HepG2 (cell line): Measurements from ENCODE around the gene GSTM1. TPM values are rescaled to one million over a fixed set of nuclear protein-coding genes. Genes with fewer than 3 reads are reported as not detected.

ENCODE experiments used
- ARNTL ChIP-seq: sonication (generic); formaldehyde crosslinking; IDR thresholded peaks from 2 replicates; pipeline ENCODE4 v1.4.0; 2020; ENCODE audit warnings: mild to moderate bottlenecking, missing genetic modification reagents
- CAMTA2 ChIP-seq: sonication (generic); formaldehyde crosslinking; IDR thresholded peaks from 2 replicates; pipeline ENCODE4 v1.4.0; 2020; ENCODE audit warnings: mild to moderate bottlenecking, missing genetic modification reagents, borderline replicate concordance
- CBFB ChIP-seq: sonication (generic); formaldehyde crosslinking; IDR thresholded peaks from 2 replicates; pipeline ENCODE4 v1.4.0; 2020; ENCODE audit warnings: missing genetic modification reagents
- ELF3 ChIP-seq: IDR thresholded peaks from 2 replicates; pipeline ENCODE4 v1.6.1; 2016; ENCODE audit warnings: missing genetic modification reagents, missing compliant biosample characterization
- HDAC2 ChIP-seq: sonication (generic); formaldehyde crosslinking; IDR thresholded peaks from 2 replicates; pipeline ENCODE4 v1.4.0; 2020; ENCODE audit warnings: missing genetic modification reagents
- JUND ChIP-seq: sonication (generic); formaldehyde crosslinking; IDR thresholded peaks from 2 replicates; pipeline ENCODE4 v1.8.0; 2022; ENCODE audit warnings: mild to moderate bottlenecking, missing genetic modification reagents
- MED8 ChIP-seq: sonication (generic); formaldehyde crosslinking; IDR thresholded peaks from 2 replicates; pipeline ENCODE4 v1.8.1; 2023; ENCODE audit warnings: mild to moderate bottlenecking, missing genetic modification reagents; ENCODE audit not compliant: insufficient replicate concordance
- NRL ChIP-seq: sonication (generic); formaldehyde crosslinking; IDR thresholded peaks from 2 replicates; pipeline ENCODE4 v1.5.0; 2020; ENCODE audit warnings: missing genetic modification reagents, mild to moderate bottlenecking, moderate library complexity, borderline replicate concordance
- PAF1 ChIP-seq: IDR thresholded peaks from 2 replicates; pipeline ENCODE4 v1.6.1; 2016; ENCODE audit warnings: missing genetic modification reagents, missing compliant biosample characterization
- PHB2 ChIP-seq: fragments of 450-650 bp; IDR thresholded peaks from 2 replicates; pipeline ENCODE4 v1.6.1; 2018; ENCODE audit not compliant: partially characterized antibody
- SMC3 ChIP-seq: IDR thresholded peaks from 2 replicates; pipeline ENCODE4 v1.6.1; 2011; ENCODE audit warnings: low read length, improper control_type of control experiment
- TAF15 ChIP-seq: fragments of 200-400 bp; formaldehyde crosslinking; IDR thresholded peaks from one replicate; pipeline ENCODE4 v1.6.1; 2018; ENCODE audit warnings: mild to moderate bottlenecking, low read depth, low read length; ENCODE audit not compliant: poor library complexity, severe bottlenecking
- ZBTB44 ChIP-seq: sonication (generic); formaldehyde crosslinking; IDR thresholded peaks from 2 replicates; pipeline ENCODE4 v1.4.0; 2020; ENCODE audit warnings: missing genetic modification reagents
- ZMAT3 ChIP-seq: sonication (generic); formaldehyde crosslinking; conservative IDR thresholded peaks from 2 replicates; pipeline ENCODE4 v1.7.0; 2021; ENCODE audit warnings: missing genetic modification reagents
- ZMYM2 ChIP-seq: sonication (generic); formaldehyde crosslinking; IDR thresholded peaks from 2 replicates; pipeline ENCODE4 v1.8.0; 2022; ENCODE audit warnings: mild to moderate bottlenecking, missing genetic modification reagents
- ZNF136 ChIP-seq: sonication (generic); formaldehyde crosslinking; IDR thresholded peaks from 2 replicates; pipeline ENCODE4 v1.8.1; 2022; ENCODE audit warnings: low read depth, mild to moderate bottlenecking, moderate library complexity, missing genetic modification reagents
- ZNF160 ChIP-seq: sonication (generic); formaldehyde crosslinking; IDR thresholded peaks from 2 replicates; pipeline ENCODE4 v1.8.0; 2022; ENCODE audit warnings: mild to moderate bottlenecking, inconsistent platforms, missing genetic modification reagents
- ZNF20 ChIP-seq: sonication (generic); formaldehyde crosslinking; IDR thresholded peaks from 2 replicates; pipeline ENCODE4 v1.4.0; 2020; ENCODE audit warnings: mild to moderate bottlenecking, moderate library complexity, missing genetic modification reagents
- ZNF367 ChIP-seq: sonication (generic); formaldehyde crosslinking; IDR thresholded peaks from 2 replicates; pipeline ENCODE4 v1.4.0; 2020; ENCODE audit warnings: missing genetic modification reagents, borderline replicate concordance
- ZNF792 ChIP-seq: IDR thresholded peaks from 2 replicates; pipeline ENCODE4 v1.6.1; 2016
- ZNF839 ChIP-seq: sonication (generic); formaldehyde crosslinking; IDR thresholded peaks from 2 replicates; pipeline ENCODE4 v1.4.0; 2020; ENCODE audit warnings: missing genetic modification reagents, mild to moderate bottlenecking, borderline replicate concordance
- ZZZ3 ChIP-seq: sonication (generic); formaldehyde crosslinking; IDR thresholded peaks from 2 replicates; pipeline ENCODE4 v1.4.0; 2020; ENCODE audit warnings: missing genetic modification reagents, mild to moderate bottlenecking, borderline replicate concordance
- polyA plus RNA-seq, 8 experiments: library from polyadenylated mRNA; depleted of rRNA in 3 of 8; stranded (reverse) in 7 of 8; unstranded in 1 of 8; fragments of >200 nt; fragmentation: Illumina TruSeq in 4 of 8; extraction: Trizol in 4 of 8; gene quantifications; 2 replicates each; pipeline versions ENCODE4 v1.2.1 to v1.2.3, GENCODE V29; 2011 to 2016; ENCODE audit warnings: low read depth in 4 of 8, missing spikeins in 1 of 8, mixed read lengths in 1 of 8; ENCODE audit not compliant: insufficient read depth in 1 of 8
- total RNA-seq, 5 experiments: library from RNA; depleted of rRNA; stranded (reverse); fragments of >200 nt; fragmentation: Illumina TruSeq; extraction: Trizol; gene quantifications; 2 replicates each; pipeline ENCODE4 v1.2.3, GENCODE V29; 2016; ENCODE audit warnings: low read depth in 1 of 5
- TF ChIP-seq, protein P1 (sequence below): sonication (generic); formaldehyde crosslinking; IDR thresholded peaks from 2 replicates; pipeline ENCODE4 v1.4.0; 2020; ENCODE audit warnings: missing genetic modification reagents, mild to moderate bottlenecking, borderline replicate concordance
- TF ChIP-seq, protein P2 (sequence below): sonication (generic); formaldehyde crosslinking; IDR thresholded peaks from 2 replicates; pipeline ENCODE4 v1.5.0; 2020; ENCODE audit warnings: mild to moderate bottlenecking, missing genetic modification reagents

Gene GSTM1
- total and polyA plus RNA-seq, 2 of the 13 experiments (the other 11 are each of a cell fraction or from before 2014, with no cell fraction given), result 0.42 TPM; not detected in 1

DNA sequence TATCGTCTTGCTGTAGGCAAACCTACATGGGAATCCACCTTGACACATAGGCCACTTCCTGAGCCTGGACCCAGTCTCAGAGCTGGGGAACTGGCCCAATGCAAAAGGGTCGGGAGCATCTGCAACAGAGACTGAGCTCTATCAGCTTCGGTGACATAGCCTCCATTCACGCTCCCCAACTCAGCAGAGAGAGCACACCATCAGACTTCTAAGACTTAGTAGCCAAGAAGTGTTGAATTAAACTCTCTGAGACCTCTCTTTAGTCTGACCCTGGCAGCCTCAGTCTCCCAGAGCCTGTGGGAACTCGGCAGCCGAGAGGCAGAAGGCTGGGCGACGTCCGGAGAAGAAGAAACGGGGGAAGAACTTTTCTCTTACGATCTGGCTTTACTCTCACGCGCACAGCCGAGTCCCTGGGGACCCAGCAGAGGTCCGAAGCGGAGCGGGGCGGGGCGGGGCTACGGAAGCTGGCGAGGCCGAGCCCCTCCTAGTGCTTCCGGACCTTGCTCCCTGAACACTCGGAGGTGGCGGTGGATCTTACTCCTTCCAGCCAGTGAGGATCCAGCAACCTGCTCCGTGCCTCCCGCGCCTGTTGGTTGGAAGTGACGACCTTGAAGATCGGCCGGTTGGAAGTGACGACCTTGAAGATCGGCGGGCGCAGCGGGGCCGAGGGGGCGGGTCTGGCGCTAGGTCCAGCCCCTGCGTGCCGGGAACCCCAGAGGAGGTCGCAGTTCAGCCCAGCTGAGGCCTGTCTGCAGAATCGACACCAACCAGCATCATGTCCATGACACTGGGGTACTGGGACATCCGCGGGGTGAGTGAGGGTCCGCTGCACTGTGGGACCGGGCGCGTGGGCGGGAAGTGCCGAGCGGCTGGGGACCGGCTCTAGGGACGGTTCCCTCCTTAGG is 31.8 kb upstream of the GSTM1 start, which contains the start of gene GSTM4 (continued):
- TF ChIP-seq ZMYM2 (no peak), ARNTL (CRISPR knock-in tag) (peak; percentile 85; the same call in 1 of the 2 replicates), JUND (CRISPR knock-in tag) (no peak), TAF15 (no peak), NRL (CRISPR knock-in tag) (0 out of 2 replicates have a peak, but pooled peaks have one; percentile 53), ZBTB44 (no peak), ZMAT3 (0 out of 2 replicates have a peak, but pooled peaks have one; percentile 67), ZNF367 (no peak), SMC3 (no peak), PAF1 (CRISPR knock-in tag) (no peak), ELF3 (no peak), CAMTA2 (CRISPR knock-in tag) (peak; percentile 59; the same call in 1 of the 2 replicates), ZNF839 (CRISPR knock-in tag) (no peak), ZNF792 (CRISPR knock-in tag) (peak; percentile 85; the same call in 1 of the 2 replicates), ZNF136 (CRISPR knock-in tag) (no peak), ZZZ3 (CRISPR knock-in tag) (peak; percentile 80; the same call in 1 of the 2 replicates), ZNF20 (CRISPR knock-in tag) (no peak), HDAC2 (CRISPR knock-in tag) (peak; percentile 29; the same call in 1 of the 2 replicates), PHB2 (no peak), CBFB (CRISPR knock-in tag) (peak; percentile 26; the same call in 1 of the 2 replicates), ZNF160 (CRISPR knock-in tag) (0 out of 2 replicates have a peak, but pooled peaks have one; percentile 21), MED8 (peak; percentile 53)
- TF ChIP-seq, protein P1, sequence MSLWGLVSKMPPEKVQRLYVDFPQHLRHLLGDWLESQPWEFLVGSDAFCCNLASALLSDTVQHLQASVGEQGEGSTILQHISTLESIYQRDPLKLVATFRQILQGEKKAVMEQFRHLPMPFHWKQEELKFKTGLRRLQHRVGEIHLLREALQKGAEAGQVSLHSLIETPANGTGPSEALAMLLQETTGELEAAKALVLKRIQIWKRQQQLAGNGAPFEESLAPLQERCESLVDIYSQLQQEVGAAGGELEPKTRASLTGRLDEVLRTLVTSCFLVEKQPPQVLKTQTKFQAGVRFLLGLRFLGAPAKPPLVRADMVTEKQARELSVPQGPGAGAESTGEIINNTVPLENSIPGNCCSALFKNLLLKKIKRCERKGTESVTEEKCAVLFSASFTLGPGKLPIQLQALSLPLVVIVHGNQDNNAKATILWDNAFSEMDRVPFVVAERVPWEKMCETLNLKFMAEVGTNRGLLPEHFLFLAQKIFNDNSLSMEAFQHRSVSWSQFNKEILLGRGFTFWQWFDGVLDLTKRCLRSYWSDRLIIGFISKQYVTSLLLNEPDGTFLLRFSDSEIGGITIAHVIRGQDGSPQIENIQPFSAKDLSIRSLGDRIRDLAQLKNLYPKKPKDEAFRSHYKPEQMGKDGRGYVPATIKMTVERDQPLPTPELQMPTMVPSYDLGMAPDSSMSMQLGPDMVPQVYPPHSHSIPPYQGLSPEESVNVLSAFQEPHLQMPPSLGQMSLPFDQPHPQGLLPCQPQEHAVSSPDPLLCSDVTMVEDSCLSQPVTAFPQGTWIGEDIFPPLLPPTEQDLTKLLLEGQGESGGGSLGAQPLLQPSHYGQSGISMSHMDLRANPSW (CRISPR knock-in tag), result no peak
- TF ChIP-seq, protein P2, sequence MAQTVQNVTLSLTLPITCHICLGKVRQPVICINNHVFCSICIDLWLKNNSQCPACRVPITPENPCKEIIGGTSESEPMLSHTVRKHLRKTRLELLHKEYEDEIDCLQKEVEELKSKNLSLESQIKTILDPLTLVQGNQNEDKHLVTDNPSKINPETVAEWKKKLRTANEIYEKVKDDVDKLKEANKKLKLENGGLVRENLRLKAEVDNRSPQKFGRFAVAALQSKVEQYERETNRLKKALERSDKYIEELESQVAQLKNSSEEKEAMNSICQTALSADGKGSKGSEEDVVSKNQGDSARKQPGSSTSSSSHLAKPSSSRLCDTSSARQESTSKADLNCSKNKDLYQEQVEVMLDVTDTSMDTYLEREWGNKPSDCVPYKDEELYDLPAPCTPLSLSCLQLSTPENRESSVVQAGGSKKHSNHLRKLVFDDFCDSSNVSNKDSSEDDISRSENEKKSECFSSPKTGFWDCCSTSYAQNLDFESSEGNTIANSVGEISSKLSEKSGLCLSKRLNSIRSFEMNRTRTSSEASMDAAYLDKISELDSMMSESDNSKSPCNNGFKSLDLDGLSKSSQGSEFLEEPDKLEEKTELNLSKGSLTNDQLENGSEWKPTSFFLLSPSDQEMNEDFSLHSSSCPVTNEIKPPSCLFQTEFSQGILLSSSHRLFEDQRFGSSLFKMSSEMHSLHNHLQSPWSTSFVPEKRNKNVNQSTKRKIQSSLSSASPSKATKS, result no peak
